Right lobe of liver (tissue), 4 donors: ENCODE data around the gene DIS3L2.

Experiments
- CTCF ChIP-seq, 4 donors: fragments of 200-600 bp in 3 of 4; fragments of 450-650 bp in 1 of 4; IDR thresholded peaks; one replicate each; pipeline versions ENCODE4 v1.5.1 to v1.8.0; 2016 to 2022; ENCODE audit warnings: antibody characterized with exemption in 4 of 4, mild to moderate bottlenecking in 2 of 4
- POLR2A ChIP-seq: fragments of 450-650 bp; IDR thresholded peaks from one replicate; pipeline ENCODE4 v1.6.1; 2017; ENCODE audit warnings: antibody characterized with exemption, mild to moderate bottlenecking
- donor health status: DM: no; HTN: no; CAD: no.
- donor health status: DM: no; HTN: no; CAD: no.
- donor health status: DM: no; HTN: yes; CAD: no.

- no peak for TF ChIP-seq POLR2A
- peak; percentile 56 to 72 (median 69) for TF ChIP-seq CTCF (IDR thresholded peaks at IDR 0.05)
Observed at GRCh38 chr2:232142049-232142448, 180.5 kb downstream of the DIS3L2 start.
